ENCODE measurements around the gene SEC24D. TPM values are rescaled to one million over a fixed set of nuclear protein-coding genes. Genes with fewer than 3 reads are reported as not detected.

SEC24D gene
- total RNA-seq, 1 experiment from 2014 or later, result 61.5 TPM

- H3K9me3 Mint-ChIP-seq, result no peaks in the 10 kb centered on the region
- Histone ChIP-seq H4K20me1 (ENCODE audit: control insufficient read depth, insufficient read depth, insufficient read length) (peaks cover 2% of the 10 kb centered on the region), H3K79me2 (ENCODE audit: insufficient read depth, low read length) (no peaks in the 10 kb centered on the region), H2BK15ac (ENCODE audit: low read depth, low read length) (no peak overlapping the region), H3K79me1 (ENCODE audit: insufficient read depth, low read depth, low read length, poor library complexity, severe bottlenecking) (no peaks in the 10 kb centered on the region), H2BK120ac (ENCODE audit: low read depth, low read length, poor library complexity, severe bottlenecking) (no peak overlapping the region), H4K91ac (ENCODE audit: insufficient read length, low read depth, low read length) (no peak overlapping the region), H3K27me3 (ENCODE audit: insufficient read depth, low read length) (no peaks in the 10 kb centered on the region), H4K8ac (replicated peaks; ENCODE audit: insufficient read length, low read depth, low read length) (no peak overlapping the region), H3T11ph (ENCODE audit: low read length) (no peak overlapping the region), H3K4me1 (ENCODE audit: insufficient read depth, low read length) (no peaks in the 10 kb centered on the region), H3K9ac (ENCODE audit: extremely low read depth, insufficient read length, low read length) (no peak overlapping the region), H2BK12ac (ENCODE audit: insufficient read length, low read depth, low read length) (no peak overlapping the region), H3K14ac (ENCODE audit: insufficient read depth, low read length) (no peak overlapping the region), H3K4ac (ENCODE audit: low read depth, low read length) (no peak overlapping the region), H3K4me2 (ENCODE audit: insufficient read depth, insufficient read length, low read length) (no peak overlapping the region), H3K18ac (ENCODE audit: insufficient read length, low read depth, low read length) (no peak overlapping the region), H3K23me2 (ENCODE audit: insufficient read length, low read depth, low read length, poor library complexity, severe bottlenecking) (no peaks in the 10 kb centered on the region), H3K27ac (ENCODE audit: insufficient read length, low read depth, low read length) (no peak overlapping the region), H2BK5ac (ENCODE audit: insufficient read length, low read length) (no peak overlapping the region), H2BK20ac (ENCODE audit: low read depth, low read length, poor library complexity, severe bottlenecking) (no peak overlapping the region), H3K9me3 (ENCODE audit: control insufficient read depth, low read depth, low read length) (no peaks in the 10 kb centered on the region), H4K5ac (ENCODE audit: insufficient read length, low read depth, low read length) (no peak overlapping the region), H2AFZ (ENCODE audit: low read length) (no peak overlapping the region), H3K23ac (ENCODE audit: insufficient read length, low read depth, low read length) (no peak overlapping the region), H3K56ac (ENCODE audit: insufficient read length, low read depth, low read length) (no peak overlapping the region), H2AK5ac (ENCODE audit: insufficient read length, low read length) (no peak overlapping the region)
- H3K4me3 Mint-ChIP-seq, result no peak overlapping the region
- peaks cover 6 to 24% (median 7%) of the 10 kb centered on the region in 3 experiments; a peak in 4 of 7 replicates for H3K36me3 Mint-ChIP-seq (ENCODE audit: insufficient read depth in 1 of 3, low read depth in 3 of 3)
- no CpG with 5 or more reads among the region's 1 CpG for WGBS (ENCODE audit: extremely low coverage, insufficient read length, low lambda C conversion rate)
- TF ChIP-seq, protein P1, sequence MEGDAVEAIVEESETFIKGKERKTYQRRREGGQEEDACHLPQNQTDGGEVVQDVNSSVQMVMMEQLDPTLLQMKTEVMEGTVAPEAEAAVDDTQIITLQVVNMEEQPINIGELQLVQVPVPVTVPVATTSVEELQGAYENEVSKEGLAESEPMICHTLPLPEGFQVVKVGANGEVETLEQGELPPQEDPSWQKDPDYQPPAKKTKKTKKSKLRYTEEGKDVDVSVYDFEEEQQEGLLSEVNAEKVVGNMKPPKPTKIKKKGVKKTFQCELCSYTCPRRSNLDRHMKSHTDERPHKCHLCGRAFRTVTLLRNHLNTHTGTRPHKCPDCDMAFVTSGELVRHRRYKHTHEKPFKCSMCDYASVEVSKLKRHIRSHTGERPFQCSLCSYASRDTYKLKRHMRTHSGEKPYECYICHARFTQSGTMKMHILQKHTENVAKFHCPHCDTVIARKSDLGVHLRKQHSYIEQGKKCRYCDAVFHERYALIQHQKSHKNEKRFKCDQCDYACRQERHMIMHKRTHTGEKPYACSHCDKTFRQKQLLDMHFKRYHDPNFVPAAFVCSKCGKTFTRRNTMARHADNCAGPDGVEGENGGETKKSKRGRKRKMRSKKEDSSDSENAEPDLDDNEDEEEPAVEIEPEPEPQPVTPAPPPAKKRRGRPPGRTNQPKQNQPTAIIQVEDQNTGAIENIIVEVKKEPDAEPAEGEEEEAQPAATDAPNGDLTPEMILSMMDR (conservative IDR thresholded peaks at IDR 0.05), result no peak
- no peak for DNase-seq
- peaks cover 9 to 10% of the 10 kb centered on the region in 2 experiments for H3K4me1 Mint-ChIP-seq
- no peak overlapping the region for H3K27ac Mint-ChIP-seq
- H3K27me3 Mint-ChIP-seq (ENCODE audit: low read depth), result no peaks in the 10 kb centered on the region
Observed at GRCh38 chr4:118721752-118722151, 114.2 kb downstream of the SEC24D start.
